SK-N-SH (cell line): Measurements from ENCODE around the gene DDX31. TPM values are rescaled to one million over a fixed set of nuclear protein-coding genes. Genes with fewer than 3 reads are reported as not detected.

Experiments
- CTCF ChIA-PET: fragments of 300-600, 350-600 bp; formaldehyde crosslinking; extraction: SDS; loops from one replicate; lab custom pipeline; 2021; lab: Yijun Ruan, JAX
- POLR2A ChIA-PET: fragments of 350-600 bp; sonication (Branson Sonifier 250); formaldehyde crosslinking; extraction: SDS; loops from one replicate; lab custom pipeline; 2020; ENCODE audit warnings: antibody characterized with exemption, inconsistent platforms; lab: Yijun Ruan, JAX
- DNase-seq: peaks from one replicate; pipeline ENCODE4 v3.0.0; 2012
- H2AFZ ChIP-seq: fragments of 200-600 bp; sonication (generic); 2 replicates; pipeline ENCODE4 v1.8.1; 2016; ENCODE audit warnings: antibody characterized with exemption, mild to moderate bottlenecking, low read depth
- H3F3A ChIP-seq: fragments of 200-600 bp; sonication (generic); replicated peaks from 2 replicates; pipeline ENCODE3; 2016; ENCODE audit warnings: antibody characterized with exemption, mild to moderate bottlenecking; ENCODE audit not compliant: insufficient read depth
- H3K27ac ChIP-seq, 2 experiments: fragments of 200-500 bp in 1 of 2; fragments of 200-600 bp in 1 of 2; sonication (Bioruptor generic) in 1 of 2; sonication (generic), shearing (Covaris generic) in 1 of 2; 2 replicates each; pipeline versions ENCODE4 v1.5.1 to v1.6.1; 2014 to 2016; ENCODE audit warnings: low read depth in 2 of 2, inconsistent platforms in 1 of 2, low read length in 1 of 2, mild to moderate bottlenecking in 1 of 2, mixed read lengths in 1 of 2
- H3K27me3 ChIP-seq: fragments of 200-600 bp; sonication (generic), shearing (Covaris generic); 2 replicates; pipeline ENCODE4 v1.6.1; 2016; ENCODE audit warnings: mixed run types; ENCODE audit not compliant: insufficient read depth
- H3K36me3 ChIP-seq, 2 experiments: fragments of 200-500 bp in 1 of 2; fragments of 200-600 bp in 1 of 2; sonication (Bioruptor generic) in 1 of 2; sonication (generic) in 1 of 2; replicated peaks in 1 of 2; 2 replicates each; pipeline versions ENCODE3 to v1.5.1; 2014 to 2016; ENCODE audit warnings: low read length in 1 of 2, mild to moderate bottlenecking in 1 of 2; ENCODE audit not compliant: insufficient read depth in 2 of 2, control insufficient read depth in 1 of 2
- H3K4me1 ChIP-seq, 2 experiments: fragments of 200-500 bp in 1 of 2; fragments of 200-600 bp in 1 of 2; sonication (Bioruptor generic) in 1 of 2; sonication (generic), shearing (Covaris generic) in 1 of 2; 2 replicates each; pipeline versions ENCODE4 v1.5.1 to v1.6.1; 2014 to 2016; ENCODE audit warnings: low read depth in 1 of 2, low read length in 1 of 2, mixed run types in 1 of 2; ENCODE audit not compliant: insufficient read depth in 2 of 2, control insufficient read depth in 1 of 2
- H3K4me2 ChIP-seq: fragments of 200-600 bp; sonication (generic), shearing (Covaris generic); 2 replicates; pipeline ENCODE4 v1.6.1; 2017; ENCODE audit warnings: mixed run types
- H3K4me3 ChIP-seq, 2 experiments: fragments of 200-500 bp in 1 of 2; fragments of 200-600 bp in 1 of 2; sonication (Bioruptor generic) in 1 of 2; sonication (generic), shearing (Covaris generic) in 1 of 2; 2 replicates each; pipeline versions ENCODE4 v1.5.1 to v1.8.1; 2014 to 2016; ENCODE audit warnings: low read depth in 2 of 2, inconsistent platforms in 1 of 2, low read length in 1 of 2, mild to moderate bottlenecking in 1 of 2, mixed read lengths in 1 of 2, moderate library complexity in 1 of 2
- H3K79me2 ChIP-seq: fragments of 200-600 bp; sonication (generic); 2 replicates; pipeline ENCODE4 v1.8.1; 2017; ENCODE audit warnings: mild to moderate bottlenecking; ENCODE audit not compliant: insufficient read depth
- H3K9ac ChIP-seq: fragments of 200-600 bp; sonication (generic); 2 replicates; pipeline ENCODE4 v1.6.1; 2017; ENCODE audit warnings: mixed run types
- H3K9me2 ChIP-seq: fragments of 200-600 bp; sonication (generic); 2 replicates; pipeline ENCODE4 v1.6.1; 2017; ENCODE audit warnings: mixed run types
- H3K9me3 ChIP-seq: fragments of 200-600 bp; sonication (generic); 2 replicates; pipeline ENCODE4 v1.6.1; 2017; ENCODE audit warnings: mixed run types, mild to moderate bottlenecking, moderate library complexity
- H4K20me1 ChIP-seq: fragments of 200-600 bp; sonication (generic); 2 replicates; pipeline ENCODE4 v1.6.1; 2017; ENCODE audit warnings: mild to moderate bottlenecking, mixed run types; ENCODE audit not compliant: insufficient read depth
- CHD2 ChIP-seq: fragments of 150-350 bp; IDR thresholded peaks from 2 replicates; pipeline ENCODE4 v1.6.1; 2018; ENCODE audit warnings: low read length; ENCODE audit not compliant: partially characterized antibody
- ELF1 ChIP-seq: IDR thresholded peaks from 2 replicates; pipeline ENCODE4 v1.4.0; 2012
- EP300 ChIP-seq, 2 experiments: IDR thresholded peaks; 2 replicates each; pipeline versions ENCODE4 v1.4.0 to v1.6.1; 2012; ENCODE audit warnings: borderline replicate concordance in 1 of 2, low read depth in 1 of 2, low read length in 1 of 2
- FOSL2 ChIP-seq: IDR thresholded peaks from 2 replicates; pipeline ENCODE4 v1.4.0; 2012; ENCODE audit warnings: low read depth, mild to moderate bottlenecking, moderate library complexity, borderline replicate concordance
- FOXJ3 ChIP-seq: sonication (generic); formaldehyde crosslinking; IDR thresholded peaks from 2 replicates; pipeline ENCODE4 v1.5.1; 2020; ENCODE audit warnings: mild to moderate bottlenecking, missing genetic modification reagents
- FOXM1 ChIP-seq: IDR thresholded peaks from 2 replicates; pipeline ENCODE4 v1.4.0; 2012; ENCODE audit warnings: low read depth, mild to moderate bottlenecking
- MEF2A ChIP-seq: IDR thresholded peaks from 2 replicates; pipeline ENCODE4 v1.4.0; 2012; ENCODE audit warnings: low read depth, borderline replicate concordance
- MXI1 ChIP-seq: IDR thresholded peaks from 2 replicates; pipeline ENCODE4 v1.6.1; 2012; ENCODE audit warnings: mild to moderate bottlenecking, low read depth, low read length, improper control_type of control experiment
- NRF1 ChIP-seq: IDR thresholded peaks from 2 replicates; pipeline ENCODE4 v1.6.1; 2012; ENCODE audit warnings: low read depth, mild to moderate bottlenecking, low read length
- RCOR1 ChIP-seq: fragments of 150-350 bp; IDR thresholded peaks from 2 replicates; pipeline ENCODE4 v1.6.1; 2017; ENCODE audit warnings: antibody characterized with exemption, low read length
- RFX5 ChIP-seq: IDR thresholded peaks from 2 replicates; pipeline ENCODE4 v1.6.1; 2012; ENCODE audit warnings: mild to moderate bottlenecking, improper control_type of control experiment, low read length
- SMC3 ChIP-seq: IDR thresholded peaks from 2 replicates; pipeline ENCODE4 v1.6.1; 2012; ENCODE audit warnings: low read depth, low read length, improper control_type of control experiment
- TEAD4 ChIP-seq: IDR thresholded peaks from 2 replicates; pipeline ENCODE4 v1.4.0; 2012; ENCODE audit warnings: mild to moderate bottlenecking, borderline replicate concordance; ENCODE audit not compliant: insufficient read depth
- ZBTB33 ChIP-seq: IDR thresholded peaks from 2 replicates; pipeline ENCODE4 v1.4.0; 2012; ENCODE audit warnings: low read depth, borderline replicate concordance
- WGBS: methylation state at CpG from one replicate; pipeline ENCODE4 v1.1.6; 2017; ENCODE audit warnings: low lambda C conversion rate; 5-methylcytosine and 5-hydroxymethylcytosine counted together
- polyA plus RNA-seq, 3 experiments: library from polyadenylated mRNA; depleted of rRNA; stranded (reverse); fragments of >200 nt; gene quantifications; 2 replicates each; pipeline ENCODE4 v1.2.3, GENCODE V29; 2012
- TF ChIP-seq, protein P1 (sequence below): IDR thresholded peaks from 2 replicates; pipeline ENCODE4 v1.4.0; 2012; ENCODE audit warnings: low read depth
- TF ChIP-seq, protein P2 (sequence below): IDR thresholded peaks from 2 replicates; pipeline ENCODE4 v1.6.1; 2012; ENCODE audit warnings: mild to moderate bottlenecking, low read depth, low read length, moderate library complexity
- TF ChIP-seq, protein P3 (sequence below): fragments of 150-350 bp; IDR thresholded peaks from 2 replicates; pipeline ENCODE4 v1.6.1; 2017; ENCODE audit warnings: antibody characterized with exemption, low read length, low read depth, borderline replicate concordance

Gene DDX31
- polyA plus RNA-seq, 1 of the 3 experiments (the other 2 are of a cell fraction), result 13.9 TPM

DNA sequence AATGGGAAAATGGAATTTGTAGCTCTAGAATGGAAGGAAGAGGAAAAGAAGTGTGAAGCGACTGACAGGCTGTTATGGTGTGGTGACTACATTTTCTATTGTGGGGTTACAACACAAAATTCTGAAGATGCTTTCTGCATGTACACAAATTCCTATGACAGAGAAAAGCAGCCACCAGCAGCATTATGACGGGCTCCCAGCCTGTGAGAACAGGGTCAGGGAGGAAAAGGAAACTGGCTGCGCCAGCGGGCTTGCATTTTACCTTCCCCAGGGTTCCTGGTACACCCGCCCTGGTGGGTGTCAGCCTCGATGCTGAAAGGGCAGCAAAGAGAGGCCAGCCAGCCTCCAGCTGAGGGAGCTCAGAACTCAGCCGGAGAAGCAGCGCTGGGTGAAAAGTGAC lies 41.0 kb downstream of the DDX31 start:
- Histone ChIP-seq H3K79me2 (no peaks in the 10 kb centered on the region), H4K20me1 (peaks cover 3% of the 10 kb centered on the region; the same call in 1 of the 2 replicates), H3K4me1 (no peaks in the 10 kb centered on the region; a peak in 1 of 4 replicates), H3K9me3 (no peaks in the 10 kb centered on the region), H3K27ac (no peak overlapping the region), H3K36me3 (peaks cover 48 to 83% of the 10 kb centered on the region in 2 experiments), H3K27me3 (no peaks in the 10 kb centered on the region), H3K4me2 (no peak overlapping the region), H3K9me2 (no peaks in the 10 kb centered on the region), H2AFZ (no peak overlapping the region), H3K4me3 (no peak overlapping the region)
- no peak for DNase-seq
- WGBS, result 92% methylated on average over 6 of the region's 8 CpGs
- POLR2A ChIA-PET, result no interaction called here
- CTCF ChIA-PET, result interaction anchor here (0.8 to 0.9 kb wide), 2 partner anchors 22 to 170 kb away, joined by 3 read pairs; no protein-coding TSS in a partner anchor
- TF ChIP-seq, protein P1, sequence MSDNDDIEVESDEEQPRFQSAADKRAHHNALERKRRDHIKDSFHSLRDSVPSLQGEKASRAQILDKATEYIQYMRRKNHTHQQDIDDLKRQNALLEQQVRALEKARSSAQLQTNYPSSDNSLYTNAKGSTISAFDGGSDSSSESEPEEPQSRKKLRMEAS, result no peak
- TF ChIP-seq RCOR1, result no peak
- TF ChIP-seq, protein P2, sequence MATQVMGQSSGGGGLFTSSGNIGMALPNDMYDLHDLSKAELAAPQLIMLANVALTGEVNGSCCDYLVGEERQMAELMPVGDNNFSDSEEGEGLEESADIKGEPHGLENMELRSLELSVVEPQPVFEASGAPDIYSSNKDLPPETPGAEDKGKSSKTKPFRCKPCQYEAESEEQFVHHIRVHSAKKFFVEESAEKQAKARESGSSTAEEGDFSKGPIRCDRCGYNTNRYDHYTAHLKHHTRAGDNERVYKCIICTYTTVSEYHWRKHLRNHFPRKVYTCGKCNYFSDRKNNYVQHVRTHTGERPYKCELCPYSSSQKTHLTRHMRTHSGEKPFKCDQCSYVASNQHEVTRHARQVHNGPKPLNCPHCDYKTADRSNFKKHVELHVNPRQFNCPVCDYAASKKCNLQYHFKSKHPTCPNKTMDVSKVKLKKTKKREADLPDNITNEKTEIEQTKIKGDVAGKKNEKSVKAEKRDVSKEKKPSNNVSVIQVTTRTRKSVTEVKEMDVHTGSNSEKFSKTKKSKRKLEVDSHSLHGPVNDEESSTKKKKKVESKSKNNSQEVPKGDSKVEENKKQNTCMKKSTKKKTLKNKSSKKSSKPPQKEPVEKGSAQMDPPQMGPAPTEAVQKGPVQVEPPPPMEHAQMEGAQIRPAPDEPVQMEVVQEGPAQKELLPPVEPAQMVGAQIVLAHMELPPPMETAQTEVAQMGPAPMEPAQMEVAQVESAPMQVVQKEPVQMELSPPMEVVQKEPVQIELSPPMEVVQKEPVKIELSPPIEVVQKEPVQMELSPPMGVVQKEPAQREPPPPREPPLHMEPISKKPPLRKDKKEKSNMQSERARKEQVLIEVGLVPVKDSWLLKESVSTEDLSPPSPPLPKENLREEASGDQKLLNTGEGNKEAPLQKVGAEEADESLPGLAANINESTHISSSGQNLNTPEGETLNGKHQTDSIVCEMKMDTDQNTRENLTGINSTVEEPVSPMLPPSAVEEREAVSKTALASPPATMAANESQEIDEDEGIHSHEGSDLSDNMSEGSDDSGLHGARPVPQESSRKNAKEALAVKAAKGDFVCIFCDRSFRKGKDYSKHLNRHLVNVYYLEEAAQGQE, result no peak
- TF ChIP-seq, protein P3, sequence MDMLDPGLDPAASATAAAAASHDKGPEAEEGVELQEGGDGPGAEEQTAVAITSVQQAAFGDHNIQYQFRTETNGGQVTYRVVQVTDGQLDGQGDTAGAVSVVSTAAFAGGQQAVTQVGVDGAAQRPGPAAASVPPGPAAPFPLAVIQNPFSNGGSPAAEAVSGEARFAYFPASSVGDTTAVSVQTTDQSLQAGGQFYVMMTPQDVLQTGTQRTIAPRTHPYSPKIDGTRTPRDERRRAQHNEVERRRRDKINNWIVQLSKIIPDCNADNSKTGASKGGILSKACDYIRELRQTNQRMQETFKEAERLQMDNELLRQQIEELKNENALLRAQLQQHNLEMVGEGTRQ, result no peak
- TF ChIP-seq MXI1, result no peak
- no peak for TF ChIP-seq RFX5
- no peak for TF ChIP-seq FOXM1
- TF ChIP-seq FOXJ3 (CRISPR knock-in tag), result no peak
- no peak for TF ChIP-seq MEF2A
- TF ChIP-seq EP300 (IDR thresholded peaks at IDR 0.05; ENCODE audit: borderline replicate concordance in 1 of 2, low read depth in 1 of 2, low read length in 1 of 2), result no peak
- TF ChIP-seq CHD2, result no peak
- TF ChIP-seq ELF1, result no peak
- no peak for TF ChIP-seq TEAD4
- no peak for TF ChIP-seq NRF1
- TF ChIP-seq ZBTB33, result no peak
- TF ChIP-seq SMC3, result no peak
- no peak for TF ChIP-seq FOSL2
- TF ChIP-seq, all 33 proteins: peak for 0
- Histone ChIP-seq H3K9ac (no peak overlapping the region), H3F3A (peaks cover 6% of the 10 kb centered on the region)
